Right renal pelvis (tissue), 4 donors: ENCODE results near the gene DIP2B. TPM values are rescaled to one million over a fixed set of nuclear protein-coding genes. Genes with fewer than 3 reads are reported as not detected.

Experiments used
- DNase-seq, 4 donors: peaks; one replicate each; pipeline ENCODE4 v3.0.0-alpha.2; 2013; ENCODE audit warnings: low read depth in 4 of 4, low spot score in 3 of 4, missing footprints in 1 of 4
- polyA plus RNA-seq, 4 donors: library from polyadenylated mRNA; unstranded; fragments of 120-200 nt; gene quantifications; one replicate each; pipeline ENCODE4 v1.2.1, GENCODE V29; 2013; ENCODE audit not compliant: insufficient read length in 4 of 4

The DIP2B gene
- polyA plus RNA-seq, 4 donors = 23.4 to 25.5 (median 24.9) TPM

- no peak for DNase-seq
Measured at GRCh38 chr12:50571786-50572185, 67.0 kb downstream of the DIP2B start.

- no peak for DNase-seq
Measured at GRCh38 chr12:50572287-50572686, 67.5 kb downstream of the DIP2B start.

GRCh38 chr12:50572760-50573159, 68.0 kb downstream of the DIP2B start:
- DNase-seq = no peak

- DNase-seq = no peak
Measured at GRCh38 chr12:50573271-50573670, 68.5 kb downstream of the DIP2B start.

GRCh38 chr12:50574601-50575348, 70.0 kb downstream of the DIP2B start:
- no peak for DNase-seq

- DNase-seq = no peak
Measured at GRCh38 chr12:50579757-50580267, 75.0 kb downstream of the DIP2B start.

- DNase-seq = no peak
Measured at GRCh38 chr12:50580436-50580835, 75.7 kb downstream of the DIP2B start.

GRCh38 chr12:50581226-50582184, 76.7 kb downstream of the DIP2B start:
- DNase-seq = no peak

- DNase-seq = no peak
Measured at GRCh38 chr12:50584135-50584534, 79.3 kb downstream of the DIP2B start.

GRCh38 chr12:50589650-50590435, 85.1 kb downstream of the DIP2B start:
- no peak for DNase-seq

GRCh38 chr12:50590869-50591268, 86.1 kb downstream of the DIP2B start:
- DNase-seq = no peak

- DNase-seq = no peak
Measured at GRCh38 chr12:50595667-50596066, 90.9 kb downstream of the DIP2B start.

- no peak for DNase-seq
Measured at GRCh38 chr12:50597200-50598195, 92.7 kb downstream of the DIP2B start.

GRCh38 chr12:50598321-50598862, 93.6 kb downstream of the DIP2B start:
- DNase-seq = no peak

- no peak for DNase-seq
Measured at GRCh38 chr12:50599366-50600095, 94.7 kb downstream of the DIP2B start.

GRCh38 chr12:50600364-50600763, 95.6 kb downstream of the DIP2B start:
- DNase-seq = no peak

- no peak for DNase-seq
Measured at GRCh38 chr12:50603817-50604639, 99.2 kb downstream of the DIP2B start.

GRCh38 chr12:50604640-50604920, 99.8 kb downstream of the DIP2B start:
- no peak for DNase-seq
